GM13977 (cell line): ENCODE results near the gene WFDC1.

Experiments
- DNase-seq: peaks from one replicate; pipeline ENCODE4 v3.0.0; 2012; ENCODE audit warnings: low spot score
- CTCF ChIP-seq: IDR thresholded peaks from 2 replicates; pipeline ENCODE4 v1.5.1; 2012; ENCODE audit warnings: mild to moderate bottlenecking, control low read depth; ENCODE audit not compliant: insufficient read depth; ENCODE audit errors: extremely low read depth, missing control alignments
- in situ Hi-C: fragments of 300-500 bp; cut with MboI; formaldehyde crosslinking; loops from one replicate; pipeline ENCODE4 v1.12.0; 2022; ENCODE audit warnings: low sequenced_read_pairs, low pct_unique_long_range_greater_than_20kb, mixed read lengths, inconsistent platforms; ENCODE audit not compliant: unreplicated experiment

The WFDC1 gene

GRCh38 chr16:84262031-84262430 is 32.6 kb upstream of the WFDC1 start:
- in situ Hi-C loops, result no loop called here
- no peak for TF ChIP-seq CTCF
- no peak for DNase-seq

- no peak for TF ChIP-seq CTCF
- no peak for DNase-seq
- in situ Hi-C loops, result no loop called here
Observed at GRCh38 chr16:84262939-84263338, 31.7 kb upstream of the WFDC1 start.

GRCh38 chr16:84266451-84266850 is 28.2 kb upstream of the WFDC1 start:
- in situ Hi-C loops, result no loop called here
- peak; percentile 60 for DNase-seq
- TF ChIP-seq CTCF, result no peak

GRCh38 chr16:84267380-84267779 is 27.3 kb upstream of the WFDC1 start:
- TF ChIP-seq CTCF, result no peak
- in situ Hi-C loops, result no loop called here
- no peak for DNase-seq

GRCh38 chr16:84268291-84269040 is 26.2 kb upstream of the WFDC1 start:
- TF ChIP-seq CTCF, result no peak
- no peak for DNase-seq
- in situ Hi-C loops, result no loop called here

- in situ Hi-C loops, result no loop called here
Observed at GRCh38 chr16:84270071-84270470, 24.6 kb upstream of the WFDC1 start.

More at GRCh38 chr16:84270071-84270470, 24.6 kb upstream of the WFDC1 start:
- no peak for TF ChIP-seq CTCF
- no peak for DNase-seq
